NCI-H2227 (cell line): Measurements from ENCODE around the gene TTC39A.

Experiments used
- DNase-seq: peaks from one replicate; lab custom pipeline; 2025; ENCODE audit not compliant: unreplicated experiment; lab: John Stamatoyannopoulos, UW

TTC39A gene

DNA sequence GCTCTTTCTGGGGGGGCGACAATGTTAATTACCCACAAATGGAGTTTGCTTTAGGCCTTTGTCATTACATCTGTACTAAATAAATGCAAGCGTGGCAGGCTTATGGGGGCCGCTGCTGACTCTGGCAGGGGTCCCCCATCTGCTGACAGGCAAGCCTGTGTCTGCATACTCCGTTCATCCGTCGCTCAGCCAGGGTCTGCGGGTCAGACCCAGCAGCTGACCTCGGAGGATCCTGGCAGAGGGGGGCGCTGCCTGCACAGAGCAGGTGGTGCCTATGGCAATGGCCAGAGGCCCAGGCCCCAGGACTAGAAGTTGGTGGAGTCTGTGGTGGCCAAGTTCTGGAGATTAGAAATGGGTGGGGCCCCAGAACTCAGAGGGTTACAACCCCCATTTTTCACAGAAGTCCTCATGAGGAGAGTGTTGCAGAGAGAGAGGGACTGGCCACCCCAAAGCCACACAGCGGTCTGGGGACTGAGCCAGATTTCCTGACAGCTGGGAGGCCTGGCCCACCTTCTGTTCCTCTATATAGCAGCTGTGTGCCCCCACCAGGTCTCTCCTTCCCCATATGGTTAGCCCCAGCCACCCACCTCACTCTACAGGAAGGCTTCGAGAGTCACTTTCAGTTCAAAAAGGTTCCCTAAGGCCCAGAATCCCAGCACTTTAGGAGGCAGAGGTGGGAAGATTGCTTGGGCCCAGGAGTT is 31.0 kb downstream of the TTC39A start:
- DNase-seq = no peak

DNA sequence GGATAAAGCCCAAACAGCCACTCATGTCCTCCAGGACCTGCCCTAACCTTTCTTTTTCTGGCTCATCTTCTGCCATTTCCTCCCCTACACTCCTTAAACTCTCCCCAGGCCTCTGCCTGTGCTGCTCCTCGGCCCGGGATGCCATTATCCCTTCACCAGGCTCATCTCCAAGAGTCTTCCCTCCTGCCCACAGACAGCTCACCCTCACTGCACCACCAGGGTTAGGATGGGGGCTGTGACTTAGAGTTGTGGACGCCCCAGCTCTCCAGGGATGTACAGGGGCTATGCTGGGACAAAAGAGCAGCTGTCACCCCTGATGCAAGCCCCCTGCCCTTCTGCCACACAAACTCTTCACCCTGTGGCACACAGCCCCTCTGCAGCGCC is 32.0 kb downstream of the TTC39A start:
- DNase-seq = no peak

DNA sequence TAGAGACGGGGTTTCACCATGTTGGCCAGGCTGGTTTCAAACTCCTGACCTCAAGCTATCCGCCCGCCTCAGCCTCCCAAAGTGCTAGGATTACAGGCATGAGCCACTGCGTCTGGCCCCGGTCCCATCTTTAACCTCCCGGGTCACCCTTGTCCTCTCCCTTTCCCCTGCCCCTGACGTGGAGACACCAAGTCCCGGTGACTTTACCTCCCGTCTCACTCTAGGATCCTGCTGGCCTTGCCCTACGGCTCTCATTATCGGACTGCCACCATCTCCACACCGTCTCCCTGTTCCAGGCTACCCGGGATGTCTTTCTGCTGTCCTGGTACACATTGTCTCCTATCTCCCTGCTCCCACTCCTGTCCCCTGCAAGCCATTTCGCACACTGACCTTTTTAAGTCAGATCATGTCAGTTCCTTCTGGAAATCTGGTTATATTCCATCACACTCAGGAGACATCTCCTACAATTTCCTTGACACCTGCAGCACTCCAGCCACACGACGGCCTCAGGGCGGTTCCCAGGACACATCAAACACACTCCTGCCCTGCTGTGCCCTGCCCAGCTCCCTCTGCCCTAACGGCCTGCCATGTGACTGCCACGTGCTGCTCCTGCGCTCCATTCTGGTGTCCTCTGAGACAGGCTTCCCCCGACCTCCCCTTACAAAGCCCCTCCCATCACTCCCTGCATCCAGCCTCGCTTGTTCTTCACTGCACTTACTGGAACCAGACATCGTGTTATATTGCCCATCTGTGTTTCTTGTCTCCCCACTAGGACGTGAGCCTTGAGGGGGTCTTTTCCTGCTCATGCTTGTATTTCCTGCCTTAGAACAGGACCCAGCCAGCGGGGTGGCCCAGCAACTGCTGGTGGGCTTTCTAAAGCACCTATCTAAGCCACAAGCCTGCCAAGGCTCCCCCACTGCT is 32.7 kb downstream of the TTC39A start:
- DNase-seq = no peak

GRCh38 chr1:51296383-51297357 is 33.7 kb downstream of the TTC39A start:
- DNase-seq = peak; percentile 90

DNA sequence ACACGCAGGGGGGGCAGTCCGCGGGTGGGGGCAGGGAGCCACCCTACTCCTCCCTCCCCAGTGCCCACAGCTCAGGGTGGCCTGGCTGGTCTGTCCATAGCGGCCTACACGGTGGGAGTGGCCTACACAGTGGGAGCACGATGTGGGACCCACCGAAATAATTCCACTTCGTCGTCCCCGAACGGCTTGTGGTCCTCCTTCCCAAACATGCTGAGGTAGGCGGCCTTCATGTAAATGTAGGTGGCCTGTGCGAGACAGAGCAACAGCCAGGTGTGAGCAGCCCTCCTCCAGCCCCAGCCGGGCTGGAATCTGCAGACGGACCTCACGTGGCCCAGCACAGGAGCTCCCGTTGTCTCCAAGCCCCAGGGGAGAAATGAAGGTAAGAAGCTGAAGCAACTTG is 34.4 kb downstream of the TTC39A start:
- DNase-seq = no peak

GRCh38 chr1:51294566-51295184 is 35.7 kb downstream of the TTC39A start:
- DNase-seq = peak; percentile 39

DNA sequence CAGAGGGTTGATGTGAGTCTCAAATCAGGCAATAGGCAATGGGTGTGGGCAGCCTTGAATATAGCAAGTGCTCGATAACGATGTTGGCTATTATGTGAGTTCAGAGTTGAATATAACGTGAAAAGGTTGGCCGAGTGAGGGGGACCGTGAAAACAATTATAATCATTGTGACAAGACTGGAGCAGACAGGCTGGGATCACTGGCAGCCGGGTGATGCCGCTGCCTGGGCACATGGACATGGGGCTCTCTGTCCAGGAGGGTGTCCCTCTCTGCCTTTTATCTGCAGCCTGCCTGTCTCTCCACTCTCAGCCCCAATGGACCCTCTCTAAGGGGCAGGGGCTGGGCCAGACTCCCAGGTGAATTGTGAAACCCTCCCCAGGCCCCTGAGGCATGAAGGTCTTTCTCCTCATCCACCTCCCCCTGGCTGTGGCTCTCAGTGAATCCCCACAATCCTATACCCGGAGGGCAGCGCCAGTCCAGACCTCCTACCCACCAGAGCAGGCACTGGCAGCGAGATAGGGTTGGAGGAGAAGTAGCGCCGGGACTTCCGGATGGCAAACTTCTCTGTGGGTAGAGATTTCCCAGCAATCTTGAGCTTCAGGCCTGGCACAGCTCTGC is 36.4 kb downstream of the TTC39A start:
- no peak for DNase-seq

GRCh38 chr1:51290489-51290847 is 39.9 kb downstream of the TTC39A start:
- no peak for DNase-seq

DNA sequence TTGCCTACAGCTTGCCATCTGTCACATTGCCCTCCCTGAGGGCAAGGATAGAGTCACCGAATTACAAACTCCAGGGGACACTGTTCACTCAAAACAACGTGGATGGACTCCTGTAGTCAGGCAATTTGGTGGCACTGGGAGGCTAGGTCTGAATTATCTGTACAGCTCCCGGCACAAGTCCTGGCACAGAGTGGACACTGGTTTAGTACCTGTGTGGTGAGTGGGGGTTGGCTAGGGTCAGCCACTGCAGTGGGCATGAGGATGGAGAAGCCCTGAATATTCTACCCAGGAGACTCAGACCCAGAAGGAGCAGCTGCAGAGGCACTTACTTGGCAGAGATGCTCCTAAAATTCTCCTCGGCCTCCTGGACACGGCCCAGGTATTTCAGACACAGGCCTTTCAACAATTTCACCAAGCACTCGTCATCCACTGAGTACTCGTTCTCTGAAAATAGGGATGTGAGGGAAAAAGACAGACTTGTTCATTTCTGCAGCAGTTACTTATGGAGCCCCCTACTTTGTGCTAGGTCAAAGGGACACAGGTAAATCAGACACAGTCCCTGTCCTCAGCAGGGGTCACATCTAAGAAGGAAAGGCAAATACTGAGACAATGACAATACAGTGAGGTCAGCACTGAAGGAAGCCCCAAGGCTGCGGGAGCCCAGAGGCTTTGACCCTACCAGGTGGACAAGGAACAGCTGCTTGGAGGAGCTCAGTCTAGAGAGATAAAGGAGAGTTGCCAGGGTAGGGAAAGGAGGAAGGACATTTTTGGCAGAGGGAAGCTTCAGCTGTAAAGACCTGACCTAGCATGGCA is 40.5 kb downstream of the TTC39A start:
- DNase-seq = no peak

DNA sequence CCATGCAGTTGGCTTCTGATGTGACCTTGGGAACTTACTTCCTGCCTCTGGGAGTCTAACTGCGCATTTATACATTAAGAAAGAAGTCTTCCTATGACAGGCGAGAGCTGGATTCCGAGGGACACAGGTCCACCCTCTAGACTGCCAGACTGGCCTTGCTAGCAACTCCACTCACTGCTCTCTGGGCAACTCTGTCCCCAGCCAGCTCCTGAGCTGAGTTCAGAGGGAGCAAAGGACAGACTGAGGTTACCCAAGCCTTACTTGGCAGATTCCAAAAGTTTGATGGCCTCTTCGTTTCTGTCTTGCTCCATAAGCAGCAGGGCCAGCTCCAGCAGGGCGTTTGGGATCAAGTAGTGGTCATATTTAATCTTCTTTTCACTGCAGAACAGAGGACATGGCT is 41.8 kb downstream of the TTC39A start:
- no peak for DNase-seq

DNA sequence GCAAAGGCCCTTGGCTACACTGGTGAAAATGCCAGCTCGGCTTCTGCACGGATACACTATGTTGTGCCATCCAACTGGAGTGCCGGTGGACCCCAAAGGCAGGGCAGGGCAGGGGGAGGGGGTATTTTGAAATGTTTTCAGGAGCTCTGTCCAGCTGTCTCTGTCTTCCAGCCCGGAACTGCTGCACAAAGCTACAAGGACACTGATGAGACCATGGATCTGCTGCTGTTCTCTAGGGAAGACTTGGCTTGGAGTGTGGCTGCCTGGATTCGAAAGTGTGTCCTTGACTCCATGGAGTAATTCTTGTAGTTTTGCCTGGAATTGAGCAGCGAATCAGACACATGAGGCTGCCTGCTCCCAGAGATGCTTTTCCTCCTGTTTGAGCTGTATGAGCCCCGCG is 42.4 kb downstream of the TTC39A start:
- no peak for DNase-seq

DNA sequence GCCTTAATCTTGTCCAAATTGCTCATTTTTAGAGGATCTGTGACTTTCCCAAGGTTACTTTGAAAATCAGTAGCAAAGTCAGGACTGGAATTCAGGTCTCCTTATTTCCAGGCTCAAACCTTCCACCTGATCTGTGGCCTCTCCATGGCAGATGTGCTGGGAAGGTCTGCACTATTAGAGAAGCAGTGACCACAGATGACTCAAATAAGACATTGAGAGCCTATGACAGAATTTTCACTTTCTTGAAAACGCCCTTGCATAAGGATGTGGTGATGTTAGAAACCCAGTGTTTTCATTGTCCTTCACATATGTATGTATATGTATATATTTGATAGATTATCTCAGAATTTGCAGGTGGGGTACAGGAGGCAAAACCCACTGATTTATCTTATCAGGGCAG is 45.3 kb downstream of the TTC39A start:
- DNase-seq = no peak

DNA sequence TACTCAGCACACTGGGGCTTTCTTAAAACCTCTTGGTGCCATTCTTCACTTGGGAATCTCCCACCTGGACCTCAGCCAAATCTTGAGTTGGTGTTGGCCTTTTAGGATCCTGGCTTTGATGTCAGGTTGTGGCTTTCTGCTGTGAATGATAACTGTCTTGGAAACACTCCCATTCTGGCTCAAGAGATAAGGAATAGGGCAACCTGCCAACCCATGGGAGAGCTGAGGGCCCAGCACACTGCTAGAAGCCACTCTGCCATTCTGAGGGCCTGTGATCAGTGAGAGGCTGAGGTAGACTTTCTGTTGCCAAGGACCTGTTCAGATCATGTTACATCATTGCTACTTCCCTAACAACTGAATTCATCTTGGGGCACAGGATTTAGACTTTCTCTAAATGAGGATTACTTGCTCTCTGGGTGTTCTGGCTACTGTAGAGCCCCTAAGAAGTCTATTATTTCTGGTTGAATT is 45.8 kb downstream of the TTC39A start:
- DNase-seq = no peak

GRCh38 chr1:51283979-51284378 is 46.4 kb downstream of the TTC39A start:
- DNase-seq = no peak

GRCh38 chr1:51282605-51283004 is 47.8 kb downstream of the TTC39A start:
- no peak for DNase-seq

GRCh38 chr1:51281807-51282206 is 48.6 kb downstream of the TTC39A start:
- no peak for DNase-seq

GRCh38 chr1:51280321-51280978 is 49.9 kb downstream of the TTC39A start:
- DNase-seq = no peak

DNA sequence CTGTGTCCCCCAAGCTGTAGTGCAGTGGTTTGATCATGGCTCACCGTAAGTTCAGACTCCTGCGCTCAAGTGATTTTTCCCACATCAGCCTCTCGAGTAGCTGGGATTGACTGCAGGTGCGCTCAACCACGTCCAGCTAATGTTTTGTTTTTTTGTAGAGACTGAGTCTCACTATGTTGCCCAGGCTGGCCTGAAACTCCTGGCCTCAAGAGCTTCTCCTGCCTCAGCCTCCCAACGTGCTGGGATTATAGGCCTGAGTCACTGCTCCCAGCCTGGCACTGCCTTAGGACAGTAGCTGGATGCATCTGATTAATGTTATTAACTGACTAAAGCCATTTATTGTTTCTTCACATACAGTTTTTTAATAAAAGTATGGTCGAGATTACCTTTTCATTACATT is 54.1 kb downstream of the TTC39A start:
- no peak for DNase-seq

DNA sequence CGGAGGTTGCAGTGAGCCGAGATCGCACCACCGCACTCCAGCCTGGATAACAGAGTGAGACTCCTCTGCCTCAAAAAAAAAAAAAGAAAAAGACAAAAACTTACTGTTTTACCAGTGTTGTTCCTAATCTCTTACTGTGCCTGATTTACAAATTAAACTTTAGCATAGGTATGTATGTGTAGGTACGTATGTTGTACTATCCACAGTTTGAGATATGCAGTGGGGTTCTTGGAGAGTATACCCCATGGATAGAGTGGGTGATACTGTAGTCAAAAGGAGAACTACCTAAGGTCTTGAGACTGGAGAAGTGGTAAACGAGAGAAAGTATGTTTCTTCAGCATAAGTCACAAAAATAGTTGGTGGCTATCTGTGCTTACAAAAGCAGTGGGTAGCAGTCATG is 55.7 kb downstream of the TTC39A start:
- DNase-seq = no peak
